ENCODE measurements around the gene VAV2.

DNA sequence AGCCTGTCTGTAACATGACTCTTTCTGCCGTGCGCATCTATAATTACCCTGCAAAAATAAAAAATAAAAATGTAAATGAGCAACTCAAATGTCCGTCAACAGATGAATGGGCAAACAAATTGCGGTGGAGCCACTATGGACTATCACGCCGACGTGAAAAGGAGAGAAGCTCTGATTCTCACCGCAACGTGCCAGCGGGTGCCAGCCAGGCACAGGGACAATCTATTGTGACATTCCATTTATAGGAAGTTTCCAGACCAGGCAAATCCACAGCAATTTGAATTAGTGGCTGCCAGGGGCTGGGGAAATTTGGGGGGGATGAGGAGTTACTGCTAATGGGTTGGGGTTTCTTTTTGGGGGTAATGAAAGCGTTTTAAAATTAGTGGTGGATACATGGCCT is 96.8 kb downstream of the VAV2 start:
- TF ChIP-seq ZFP30 (CRISPR knock-in tag; IDR thresholded peaks at IDR 0.05), result no peak
- no peak for TF ChIP-seq ESRRG (CRISPR knock-in tag; IDR thresholded peaks at IDR 0.05)
- no peak for TF ChIP-seq PATZ1 (CRISPR knock-in tag; IDR thresholded peaks at IDR 0.05; ENCODE audit: borderline replicate concordance)
- TF ChIP-seq CSDC2 (CRISPR knock-in tag; IDR thresholded peaks at IDR 0.05), result no peak
- TF ChIP-seq ZC3H10 (CRISPR knock-in tag; IDR thresholded peaks at IDR 0.05), result no peak
- TF ChIP-seq CSRNP3 (CRISPR knock-in tag; IDR thresholded peaks at IDR 0.05), result no peak
- no peak for TF ChIP-seq RARB (CRISPR knock-in tag; IDR thresholded peaks at IDR 0.05)
- TF ChIP-seq CREB5 (CRISPR knock-in tag; IDR thresholded peaks at IDR 0.05; ENCODE audit: low read depth), result no peak
- no peak for TF ChIP-seq ZNF565 (CRISPR knock-in tag; conservative IDR thresholded peaks at IDR 0.05; ENCODE audit: low read depth)
- no peak for TF ChIP-seq TOX (CRISPR knock-in tag; IDR thresholded peaks at IDR 0.05; ENCODE audit: borderline replicate concordance)
- TF ChIP-seq ARNTL (CRISPR knock-in tag; IDR thresholded peaks at IDR 0.05; ENCODE audit: borderline replicate concordance, low read depth), result no peak
- no peak for TF ChIP-seq TSHZ2 (CRISPR knock-in tag; IDR thresholded peaks at IDR 0.05)
